CD4-positive, alpha-beta T cell treated with Interleukin-4 for 4 hours (primary cell): ENCODE data around the gene LEAP2.
"Not testable (repeated sequence)": the region's sequence is repeated elsewhere in the genome, so short reads cannot be mapped to it uniquely, and the experiment has no call there.

Experiments
- DNase-seq: peaks from one replicate; pipeline ENCODE4 v3.0.0-alpha.2; 2020

The LEAP2 gene

DNA sequence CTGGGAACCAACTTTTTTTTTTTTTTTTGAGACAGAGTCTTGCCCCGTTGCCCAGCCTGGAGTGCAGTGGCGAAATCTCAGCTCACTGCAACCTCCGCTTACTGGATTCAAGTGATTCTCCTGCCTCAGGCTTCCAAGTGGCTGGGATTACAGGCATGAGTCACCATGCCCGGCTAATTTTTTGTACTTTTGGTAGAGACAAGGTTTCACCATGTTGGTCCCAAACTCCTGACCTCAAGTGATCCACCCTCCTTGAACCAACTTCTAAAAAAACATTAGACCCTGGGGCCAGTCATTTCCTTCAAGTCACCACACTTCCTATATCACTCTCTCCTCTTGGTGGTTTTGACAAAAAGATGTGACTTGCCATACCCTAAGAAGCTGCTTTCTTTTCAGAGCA lies 32.2 kb upstream of the LEAP2 start:
- no peak for DNase-seq

DNA sequence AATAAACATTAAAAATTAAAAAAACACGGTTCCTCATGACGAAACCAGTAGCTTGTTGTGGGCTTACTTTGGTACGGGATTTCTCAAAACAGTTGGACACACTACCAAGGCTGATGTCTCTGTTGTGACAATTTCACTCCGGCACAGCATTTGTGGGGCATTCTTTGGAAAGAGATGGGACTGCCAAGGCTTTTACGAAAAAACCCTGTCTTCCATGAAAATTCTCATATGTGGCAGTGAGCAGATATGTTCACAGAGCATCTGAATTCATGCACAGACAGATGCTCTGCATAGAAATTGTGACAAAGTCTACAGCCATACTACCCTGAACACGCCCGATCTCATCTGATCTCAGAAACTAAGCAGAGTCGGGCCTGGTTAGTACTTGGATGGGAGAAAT lies 25.2 kb upstream of the LEAP2 start:
- DNase-seq = no peak

DNA sequence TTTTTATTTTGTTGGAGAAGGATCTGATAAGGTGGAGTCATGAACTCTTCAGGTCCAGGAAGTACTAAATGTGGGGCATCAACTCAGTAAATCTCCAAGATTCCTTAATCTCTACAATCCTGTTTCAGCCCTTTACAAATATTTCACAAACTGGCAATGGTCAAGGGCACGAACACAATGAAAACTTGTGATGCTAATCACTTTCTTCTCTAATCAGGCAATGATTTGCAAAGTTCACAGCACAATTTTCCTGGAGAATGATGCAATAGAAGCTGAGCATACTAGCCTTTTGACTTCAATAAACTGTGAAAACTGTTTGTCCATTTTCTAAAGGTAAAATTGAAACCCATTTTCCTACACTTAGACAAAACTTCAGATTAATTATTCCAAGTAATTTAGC lies 24.1 kb upstream of the LEAP2 start:
- no peak for DNase-seq

DNA sequence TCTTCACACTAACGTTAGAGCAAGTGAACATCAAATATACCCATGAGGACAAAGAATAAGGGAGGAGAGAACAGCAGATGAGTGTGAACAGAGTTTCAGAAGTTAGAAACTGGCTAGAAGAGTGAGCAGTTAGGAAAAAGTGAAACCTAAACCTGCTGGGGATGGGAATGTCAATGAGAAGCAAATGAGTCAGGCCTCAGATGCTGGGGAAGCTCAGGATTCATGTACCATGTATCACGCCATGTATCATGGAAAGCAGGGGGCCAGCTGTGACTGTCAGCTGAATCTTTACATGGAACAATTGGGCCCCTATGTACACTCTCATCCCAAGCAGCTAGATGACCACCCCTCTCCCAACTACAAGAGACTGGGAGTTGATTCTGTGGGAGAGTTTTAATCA lies 23.4 kb upstream of the LEAP2 start:
- no peak for DNase-seq

DNA sequence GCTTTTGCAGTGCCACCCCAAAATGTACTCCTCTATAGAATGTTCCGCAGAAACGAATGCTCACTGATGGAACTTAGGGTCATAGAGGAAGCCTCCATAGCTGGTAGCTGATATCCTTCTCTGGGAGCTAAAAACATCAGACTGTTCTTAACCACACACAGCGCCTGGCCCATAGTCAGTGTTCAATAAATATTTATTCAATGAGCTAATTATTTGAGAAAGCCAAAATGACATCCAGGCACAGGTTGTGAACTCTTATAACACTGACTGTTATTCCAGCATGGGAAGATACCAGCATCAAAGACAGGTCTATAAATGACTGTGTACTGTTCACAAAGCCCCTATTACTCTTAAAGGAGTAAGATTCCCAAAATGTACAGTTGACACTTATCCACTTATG lies 20.1 kb upstream of the LEAP2 start:
- no peak for DNase-seq

DNA sequence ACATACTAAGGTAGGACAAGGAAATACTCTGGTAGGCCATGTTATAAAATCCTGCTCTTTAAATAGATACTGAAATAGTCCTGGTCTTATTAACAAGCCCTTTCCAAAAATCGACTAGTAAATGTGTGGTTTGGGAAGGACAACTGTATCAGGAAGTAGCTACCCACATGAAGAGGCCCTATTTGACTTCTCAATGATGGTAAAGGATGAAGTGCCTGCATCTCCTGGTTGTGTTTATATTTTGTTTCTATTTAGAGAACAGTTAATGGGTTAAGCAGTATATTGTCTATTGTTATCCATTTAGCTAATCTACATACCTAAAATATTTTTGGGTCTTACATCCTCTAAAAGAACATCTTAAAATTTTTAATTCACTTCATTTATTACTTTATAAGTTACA lies 19.7 kb upstream of the LEAP2 start:
- DNase-seq = no peak

DNA sequence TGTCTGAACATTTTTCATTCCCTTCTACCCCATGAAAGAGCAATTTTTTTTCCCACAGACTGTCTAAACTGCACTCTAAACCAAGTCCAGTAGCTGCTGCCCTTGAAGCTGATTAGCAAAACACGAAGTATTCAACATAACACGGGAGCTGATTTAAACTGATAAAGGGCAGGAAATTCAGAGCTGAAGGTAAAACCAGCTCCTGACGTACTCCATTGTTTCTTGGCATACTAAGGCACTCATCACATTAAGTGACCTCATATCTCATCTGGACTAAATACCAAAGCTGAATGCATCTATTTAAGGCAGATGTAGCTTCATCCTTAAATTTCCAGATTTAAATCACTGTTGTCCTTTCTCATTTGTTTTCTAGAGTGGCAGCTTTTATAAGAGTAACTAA lies 19.2 kb upstream of the LEAP2 start:
- DNase-seq = no peak

DNA sequence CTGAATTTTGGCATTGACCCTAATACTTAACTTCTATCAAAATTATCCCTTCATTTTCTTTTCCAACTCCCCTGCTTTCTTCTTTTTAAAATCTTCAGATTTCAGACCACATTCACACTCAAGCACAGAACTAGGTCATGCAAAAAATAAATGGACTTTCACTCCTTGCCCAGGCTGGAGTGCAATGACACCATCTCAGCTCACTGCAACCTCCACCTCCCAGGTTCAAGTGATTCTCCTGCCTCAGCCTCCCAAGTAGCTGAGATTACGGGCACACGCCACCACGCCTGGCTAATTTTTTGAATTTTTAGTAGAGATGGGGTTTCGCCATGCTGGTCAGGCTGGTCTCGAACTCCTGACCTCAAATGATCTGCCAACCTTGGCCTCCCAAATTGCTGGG lies 18.5 kb upstream of the LEAP2 start:
- DNase-seq = not testable (repeated sequence)

DNA sequence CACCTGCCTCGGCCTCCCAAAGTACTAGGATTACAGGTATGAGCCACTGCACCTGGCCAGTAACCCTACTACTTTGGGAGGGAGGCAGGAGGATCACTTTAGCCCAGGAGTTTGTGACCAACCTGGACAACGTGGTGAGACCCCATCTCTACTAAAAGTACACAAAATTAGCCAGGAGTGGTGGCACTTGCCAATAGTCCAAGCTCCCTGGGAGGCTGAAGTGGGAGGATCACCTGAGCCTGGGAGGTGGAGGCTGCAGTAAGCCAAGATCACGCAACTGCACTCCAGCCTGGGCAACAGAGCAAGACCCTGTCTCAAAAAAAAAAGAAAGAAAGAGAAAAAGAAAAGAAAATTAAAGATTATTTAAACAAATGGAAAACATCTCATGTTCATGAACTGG lies 17.5 kb upstream of the LEAP2 start:
- no peak for DNase-seq

DNA sequence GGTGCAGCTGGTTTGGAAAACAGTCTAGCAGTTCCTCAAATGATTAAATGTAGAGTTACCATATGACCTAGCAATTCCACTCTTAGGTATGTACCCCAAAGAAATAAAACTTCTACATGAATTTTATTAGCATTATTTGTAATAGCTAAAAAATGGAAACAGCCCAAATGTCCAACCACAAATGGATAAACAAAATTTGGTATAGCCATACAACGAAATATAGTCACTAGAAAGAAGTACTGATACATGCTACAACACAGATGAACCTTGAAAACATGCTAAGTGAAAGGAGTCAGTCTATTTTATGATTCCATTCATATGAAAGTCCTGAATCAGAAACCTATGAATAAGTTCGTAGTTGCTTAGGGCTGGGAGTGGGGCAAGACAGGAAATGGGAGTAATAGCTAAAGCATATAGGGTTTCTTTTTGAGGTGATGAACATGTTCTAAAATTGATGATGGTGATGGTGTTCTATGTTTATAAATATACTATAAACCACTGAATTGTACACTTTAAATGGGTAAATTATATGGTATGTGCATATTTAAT lies 13.5 kb upstream of the LEAP2 start:
- DNase-seq = no peak

DNA sequence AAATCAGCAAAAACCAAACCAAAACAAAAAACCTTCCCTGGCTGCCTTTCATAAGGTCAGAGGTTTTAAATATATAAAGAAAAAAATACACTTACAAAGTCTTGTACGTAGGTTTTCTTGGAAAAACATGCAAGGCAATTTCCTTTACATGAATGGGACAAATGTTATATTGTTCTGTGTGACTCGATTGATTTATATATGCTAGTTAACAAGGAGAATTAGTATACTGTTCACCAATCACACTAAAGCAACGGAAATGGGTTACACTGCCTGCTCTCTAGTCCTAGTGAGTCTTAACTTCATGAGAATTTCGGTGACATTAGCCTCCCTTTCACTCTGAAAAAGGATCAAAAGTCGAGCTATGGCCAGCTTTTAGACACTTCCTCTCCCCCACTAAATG lies 12.7 kb upstream of the LEAP2 start:
- DNase-seq = no peak

DNA sequence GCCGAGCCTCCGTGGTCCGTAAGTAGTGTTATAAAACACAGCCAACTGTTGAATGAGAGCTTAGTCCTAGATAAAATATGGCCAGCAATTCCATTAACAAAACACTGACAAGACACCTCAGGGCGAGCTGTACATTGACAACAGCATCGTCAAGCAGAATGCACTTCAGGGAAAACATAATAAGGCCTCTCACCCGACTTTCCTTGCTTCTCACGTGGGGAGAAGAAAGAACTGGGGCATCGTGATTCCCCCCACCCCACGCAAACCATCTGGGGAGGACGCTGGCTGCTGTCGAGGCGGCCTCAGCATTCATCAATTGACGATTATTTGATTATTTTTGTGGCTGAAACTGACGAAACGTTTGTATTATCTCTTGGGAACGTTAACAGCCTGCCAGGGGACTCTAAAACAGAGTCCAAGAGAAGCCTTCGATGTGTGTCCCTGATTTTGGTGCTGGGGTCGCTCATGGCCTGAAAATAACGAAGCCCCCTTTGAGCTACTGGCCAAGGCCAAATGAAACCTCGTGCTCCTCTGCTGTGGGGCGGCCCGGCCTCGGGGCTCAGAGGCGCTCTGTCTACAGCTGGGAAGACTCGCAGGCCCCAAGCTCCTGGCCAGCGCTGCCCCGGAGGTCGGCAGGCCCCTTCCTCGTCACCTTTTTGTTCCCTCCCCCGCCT lies 7.7 kb upstream of the LEAP2 start:
- DNase-seq = no peak

DNA sequence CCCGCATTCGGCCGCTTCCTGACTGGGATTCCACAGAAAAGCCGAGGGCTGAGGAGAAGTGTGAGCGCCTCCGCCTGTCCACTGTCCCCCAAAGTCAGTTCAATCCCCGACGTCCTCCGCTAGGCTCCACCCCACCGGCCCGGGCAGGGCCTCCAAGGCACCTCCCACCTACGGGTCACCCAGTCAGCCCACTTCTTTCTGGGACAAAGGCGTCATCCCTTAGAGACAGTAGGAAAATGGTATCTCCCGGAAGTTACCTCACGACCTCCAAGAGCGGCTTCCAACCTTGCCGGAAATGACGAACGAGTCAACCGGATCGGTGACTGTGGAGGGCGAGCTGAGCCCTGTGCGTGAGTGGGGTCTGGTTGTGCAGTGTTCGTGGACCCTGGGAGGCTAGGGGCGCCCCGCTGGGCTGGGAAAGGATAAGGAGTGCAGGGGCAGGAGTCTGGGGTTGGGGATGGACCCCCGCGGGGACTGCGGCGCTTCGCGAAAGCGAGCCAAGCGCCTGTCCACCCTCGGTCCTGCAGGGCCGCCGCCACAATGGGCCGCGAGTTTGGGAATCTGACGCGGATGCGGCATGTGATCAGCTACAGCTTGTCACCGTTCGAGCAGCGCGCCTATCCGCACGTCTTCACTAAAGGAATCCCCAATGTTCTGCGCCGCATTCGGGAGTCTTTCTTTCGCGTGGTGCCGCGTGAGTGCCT lies 7.0 kb upstream of the LEAP2 start, which contains the start of the genes GDF9 and UQCRQ:
Gene GDF9 (minus strand): TSS at position 128 of the 704 bp plus-strand sequence. CDS start 1,936 bp downstream, outside the sequence.
Gene UQCRQ (plus strand): TSS at position 301 of the 704 bp plus-strand sequence. CDS start 240 bp downstream, at position 541.
- peak; percentile 98 for DNase-seq

DNA sequence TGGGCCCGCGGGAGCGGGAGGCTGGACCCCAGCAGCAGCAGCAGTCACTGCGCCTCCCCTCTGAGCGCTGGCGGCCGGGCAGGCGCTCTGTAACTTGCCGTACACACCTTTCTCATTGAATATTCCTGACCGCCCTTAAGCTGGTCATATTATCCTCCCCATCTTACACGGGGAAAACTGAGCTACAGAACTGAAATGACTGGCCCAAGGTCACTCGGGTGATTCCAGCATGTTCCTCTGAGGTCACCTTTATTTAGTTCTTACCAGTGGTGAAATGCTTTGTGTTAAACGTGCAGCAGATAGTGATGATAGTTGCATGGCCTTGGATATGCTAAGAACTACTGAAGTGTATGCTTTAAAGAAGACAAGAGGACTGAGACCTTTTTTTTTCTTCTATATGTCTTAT lies 6.4 kb upstream of the LEAP2 start:
- DNase-seq = no peak

DNA sequence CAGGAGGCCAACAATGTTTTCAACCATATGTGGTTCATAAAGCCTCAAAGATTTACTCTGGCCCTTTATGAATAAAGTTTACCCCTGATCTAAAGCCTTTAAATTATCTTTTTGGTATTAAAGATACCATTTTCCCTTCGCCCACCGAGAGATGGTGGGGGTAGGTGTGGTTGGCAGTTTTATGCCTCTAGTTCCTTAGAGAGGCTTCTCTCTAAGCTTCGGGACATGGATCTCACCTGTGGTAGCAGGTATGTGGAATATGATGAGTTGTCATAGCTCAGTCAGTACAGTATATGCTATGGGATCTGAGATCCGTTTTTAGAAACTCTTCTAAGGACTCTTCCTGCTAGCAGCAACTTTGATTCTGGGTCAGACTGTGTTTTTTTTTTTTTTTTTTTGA lies 4.7 kb upstream of the LEAP2 start:
- DNase-seq = no peak

DNA sequence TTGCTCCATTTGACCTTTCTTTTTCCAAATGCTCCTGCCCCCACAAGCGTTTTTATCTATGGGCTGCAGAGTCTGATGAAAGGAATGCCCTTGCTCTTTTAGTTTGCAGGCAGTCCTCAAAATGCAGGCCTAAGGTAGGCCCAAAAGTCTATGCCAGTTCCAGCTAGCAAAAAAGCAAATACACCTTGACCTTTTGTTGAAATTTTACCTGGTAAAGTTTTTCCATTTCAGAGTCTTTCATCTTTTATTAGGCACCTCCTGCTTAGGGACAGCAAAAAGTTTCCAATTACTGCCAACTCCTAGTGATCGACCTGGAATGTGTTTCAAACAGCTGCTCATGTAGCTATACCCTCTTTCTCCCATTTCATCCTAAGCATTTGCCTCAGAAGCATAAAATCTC lies 2.7 kb upstream of the LEAP2 start:
- DNase-seq = no peak

DNA sequence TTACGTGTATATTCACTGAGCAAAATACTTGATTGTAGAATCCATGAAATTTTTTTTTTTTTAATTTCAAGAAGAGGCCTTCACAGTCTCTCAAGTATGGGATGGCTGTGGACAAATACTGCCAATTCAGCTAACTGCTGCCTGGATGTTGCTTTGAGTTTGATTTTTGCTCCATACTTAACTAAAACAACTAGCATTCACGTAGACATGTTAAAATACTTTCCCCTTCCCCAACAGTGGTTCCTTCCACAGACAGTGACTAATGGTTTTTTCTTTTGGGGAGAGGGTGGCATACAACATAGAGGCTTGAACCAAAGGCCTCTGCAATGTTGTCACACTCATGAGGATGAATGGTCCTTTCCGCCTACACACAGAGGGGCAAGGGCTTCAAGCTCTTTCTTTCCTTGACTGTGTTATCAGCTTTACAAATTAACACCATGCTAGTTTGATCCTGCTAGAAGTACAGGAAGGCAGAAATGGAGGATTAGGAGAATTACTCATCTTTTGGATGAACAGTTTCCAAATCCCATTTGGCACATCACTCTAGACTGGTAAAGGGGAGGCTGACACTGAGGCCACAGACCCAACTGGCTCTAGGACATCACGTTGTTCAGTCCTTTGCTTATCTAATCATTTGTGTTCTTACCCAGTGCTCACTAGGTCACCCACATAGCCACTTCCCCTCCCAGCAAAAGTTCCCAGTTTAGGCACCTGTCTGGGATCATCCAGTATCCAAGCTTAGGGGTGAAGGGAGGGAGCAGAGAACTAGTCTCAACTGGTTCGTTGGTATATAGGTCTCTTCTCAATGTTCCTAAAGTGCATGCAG lies 1.8 kb upstream of the LEAP2 start:
- no peak for DNase-seq

DNA sequence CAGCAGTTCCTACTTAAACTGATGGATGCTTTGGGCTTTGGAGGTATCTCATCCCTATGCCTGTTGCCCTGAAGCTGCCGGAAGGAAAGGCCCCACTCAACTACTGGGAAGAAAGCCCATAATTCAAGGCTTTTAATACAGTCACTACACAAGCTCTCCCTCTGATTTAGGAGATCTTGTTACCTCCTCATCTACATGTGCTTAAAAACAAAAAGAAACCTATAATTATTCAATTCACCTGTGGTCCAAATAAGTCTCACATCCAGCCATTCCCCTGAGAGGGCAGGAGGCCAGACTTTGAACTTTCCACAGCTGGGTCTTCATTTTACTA lies 715 bp upstream of the LEAP2 start:
- no peak for DNase-seq

DNA sequence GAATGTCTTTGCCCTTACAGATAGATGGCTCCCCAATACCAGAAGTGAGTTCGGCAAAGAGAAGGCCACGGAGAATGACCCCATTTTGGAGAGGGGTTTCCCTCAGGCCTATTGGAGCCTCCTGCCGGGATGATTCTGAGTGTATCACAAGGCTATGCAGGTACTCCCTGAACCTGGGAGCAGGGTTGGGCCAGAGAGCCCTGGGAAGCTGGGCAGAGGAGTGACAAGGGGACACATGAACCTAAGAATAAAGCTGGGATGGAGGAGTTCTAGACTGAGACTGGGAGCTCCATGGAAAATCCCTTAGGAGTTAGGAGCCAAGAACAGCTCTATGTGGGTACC lies 433 bp downstream of the LEAP2 start:
- no peak for DNase-seq

DNA sequence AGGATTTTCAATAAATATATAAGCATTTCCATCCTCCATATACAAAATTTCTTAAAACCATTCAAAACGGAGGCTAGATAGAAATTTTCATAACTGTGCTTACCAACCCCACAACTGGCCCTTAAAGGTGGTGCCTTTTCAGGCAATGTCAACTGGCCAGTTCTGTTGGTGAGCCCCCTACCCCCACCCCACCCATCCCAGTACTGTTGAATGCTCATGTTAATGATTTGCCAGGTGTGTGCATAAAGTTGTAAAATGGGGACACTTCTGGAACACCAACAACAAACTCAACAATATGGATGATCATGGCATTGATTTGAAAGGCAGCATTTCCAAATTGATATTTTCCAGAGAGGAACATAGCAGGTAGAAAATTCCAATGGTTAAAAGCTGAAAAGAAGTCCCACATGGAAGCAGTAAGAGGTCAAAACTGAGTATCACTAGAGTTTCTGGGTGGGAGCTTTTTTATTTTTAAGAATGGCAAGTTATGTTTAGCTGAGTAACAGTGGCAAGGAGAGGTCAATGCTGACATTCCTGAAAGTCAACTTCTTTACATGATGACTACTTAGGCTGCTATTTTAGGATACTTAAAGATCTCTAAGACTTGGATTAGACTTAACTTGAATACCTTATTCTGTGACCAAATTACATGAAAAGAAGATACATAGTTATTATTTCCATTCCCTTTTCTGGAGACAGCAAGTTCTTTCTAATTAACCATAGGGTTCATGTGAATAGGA lies 2.7 kb downstream of the LEAP2 start:
- no peak for DNase-seq

DNA sequence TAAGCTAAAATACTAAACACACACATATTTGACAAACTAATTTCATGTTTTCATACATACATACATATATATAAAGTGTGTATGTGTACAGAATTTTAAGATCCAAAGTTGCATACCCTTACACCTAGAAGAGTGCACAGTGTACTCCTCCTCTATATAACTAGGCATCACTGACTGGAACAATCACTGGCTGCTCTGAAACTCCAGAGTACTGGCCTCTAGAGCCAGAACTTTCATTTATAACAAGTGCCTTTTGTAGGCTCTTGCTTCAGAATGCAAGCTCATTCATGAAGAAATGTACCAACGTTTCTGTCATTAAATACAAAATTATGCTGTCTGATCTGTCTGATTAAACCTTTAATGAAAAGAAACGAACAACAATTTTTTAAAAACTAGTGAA lies 4.0 kb downstream of the LEAP2 start:
- no peak for DNase-seq

DNA sequence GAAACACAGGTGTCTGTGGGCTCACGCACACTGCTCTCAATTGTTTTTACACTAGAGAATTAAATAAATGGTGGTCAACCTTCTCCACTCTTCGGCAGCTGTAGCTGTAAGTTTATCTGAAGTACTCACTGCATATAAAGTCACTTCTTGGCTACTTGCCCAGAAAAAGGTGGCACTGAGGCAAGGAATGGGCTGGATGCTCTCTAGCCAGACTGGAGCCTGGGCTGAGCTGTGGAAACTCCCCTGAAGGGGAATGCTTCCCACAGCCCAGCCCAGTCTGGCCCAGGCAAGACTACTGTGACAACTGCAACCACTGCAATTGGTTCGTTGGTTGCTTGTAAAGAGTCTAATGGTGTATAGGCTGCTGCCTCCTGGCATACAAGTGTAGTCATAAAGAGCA lies 4.5 kb downstream of the LEAP2 start:
- no peak for DNase-seq

DNA sequence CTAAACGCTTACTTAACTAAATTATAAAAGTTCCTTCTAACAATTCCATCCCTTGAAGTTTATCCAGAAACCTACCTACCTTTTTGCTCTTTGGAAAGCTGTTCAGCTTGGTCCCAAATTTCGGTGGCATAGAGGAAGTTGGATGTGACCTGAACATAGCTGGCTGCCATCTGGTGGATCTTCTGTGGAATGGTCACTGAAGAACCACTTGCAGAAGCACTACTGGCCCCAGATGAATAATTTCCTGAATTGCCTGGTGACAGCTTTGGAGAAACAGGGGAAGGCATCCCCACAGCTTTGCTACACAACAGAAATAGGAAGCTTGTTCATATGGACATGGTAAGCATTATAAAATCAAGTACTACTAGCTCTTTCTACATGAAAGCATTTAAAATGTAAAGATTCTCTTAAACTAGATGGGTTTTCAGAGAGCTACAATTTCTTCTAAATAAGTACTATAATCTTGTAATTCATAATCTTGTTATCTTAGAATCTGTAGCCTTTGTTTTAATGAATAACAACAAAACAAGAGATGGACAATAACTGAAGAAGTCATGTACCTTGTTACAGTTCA lies 9.9 kb downstream of the LEAP2 start:
- peak; percentile 47 for DNase-seq
